G401.6 (cell line): ENCODE results near the gene KCNIP1.

ENCODE experiments used
- FAIRE-seq: peaks from 2 replicates; lab custom pipeline; 2012; peaks lifted over from hg19 to GRCh38; lab: Jason Lieb, UNC

The KCNIP1 gene

DNA sequence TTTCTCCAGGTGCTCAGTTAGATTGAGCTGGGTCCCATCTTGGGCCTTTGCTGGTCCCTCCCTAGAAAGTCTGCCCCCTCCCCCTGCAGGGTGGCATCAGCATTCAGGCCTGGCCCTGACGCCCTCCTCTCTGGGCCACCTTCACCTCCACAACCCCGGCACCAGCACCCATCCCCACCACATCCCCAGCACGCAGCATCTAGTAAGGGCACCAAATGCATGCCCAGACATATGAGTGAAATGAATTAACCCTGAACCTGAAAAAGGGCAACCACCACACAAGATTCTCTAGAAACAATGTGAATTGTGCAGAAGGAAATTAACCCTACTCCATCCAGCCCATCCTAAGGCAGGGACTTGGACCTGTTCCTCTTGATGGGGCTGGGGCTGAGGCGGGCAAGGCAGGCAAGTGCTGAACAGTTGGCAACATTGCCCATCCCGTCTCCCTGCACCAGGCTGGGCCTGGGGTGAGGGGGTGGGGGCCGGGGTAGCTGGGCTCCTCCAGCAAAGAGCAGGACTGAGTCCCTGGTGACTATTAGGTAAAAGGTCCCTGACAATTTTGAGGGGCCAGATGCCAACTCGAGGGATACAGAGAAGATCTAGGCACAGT lies 125.9 kb downstream of the KCNIP1 start:
- no peak for FAIRE-seq

DNA sequence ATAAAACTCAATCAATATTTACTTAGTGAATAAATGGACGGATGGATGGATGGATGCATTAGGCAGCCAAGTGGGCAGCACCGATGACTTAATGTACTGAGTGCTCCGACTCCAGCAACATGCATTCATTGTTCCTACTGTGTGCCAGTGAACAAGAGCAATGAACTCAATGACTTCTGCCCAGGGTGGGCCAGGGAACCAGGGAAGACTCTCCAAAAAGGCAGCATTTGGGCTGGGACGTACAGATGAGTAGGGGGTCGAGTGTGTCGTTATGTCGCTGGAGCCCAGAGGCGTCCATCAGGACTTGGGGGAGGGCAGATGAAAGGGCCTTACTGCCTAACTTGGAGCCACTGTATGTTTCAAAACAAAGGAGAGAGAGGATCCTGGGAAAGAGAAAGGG lies 126.4 kb downstream of the KCNIP1 start:
- FAIRE-seq, result no peak

DNA sequence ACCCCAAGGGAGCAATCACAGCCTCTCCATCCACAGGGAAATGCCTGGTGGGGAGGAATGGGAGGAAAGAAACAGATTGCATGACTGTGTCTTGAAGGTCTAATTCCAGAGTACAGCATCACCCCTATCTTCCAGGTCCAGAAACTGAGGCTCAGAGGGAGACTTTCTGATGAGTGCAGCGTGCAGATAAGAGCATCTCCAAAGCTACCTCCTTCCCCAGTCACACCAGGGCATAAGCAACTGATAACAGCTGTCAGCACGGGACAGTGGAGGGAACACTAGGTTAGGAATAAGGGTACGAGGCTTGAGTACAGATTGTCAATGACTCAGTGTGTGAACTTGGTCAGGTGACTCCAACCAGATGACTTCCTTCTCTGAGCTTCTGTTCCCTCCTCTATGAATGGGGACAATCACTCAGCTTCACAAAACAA lies 126.9 kb downstream of the KCNIP1 start:
- FAIRE-seq, result no peak

DNA sequence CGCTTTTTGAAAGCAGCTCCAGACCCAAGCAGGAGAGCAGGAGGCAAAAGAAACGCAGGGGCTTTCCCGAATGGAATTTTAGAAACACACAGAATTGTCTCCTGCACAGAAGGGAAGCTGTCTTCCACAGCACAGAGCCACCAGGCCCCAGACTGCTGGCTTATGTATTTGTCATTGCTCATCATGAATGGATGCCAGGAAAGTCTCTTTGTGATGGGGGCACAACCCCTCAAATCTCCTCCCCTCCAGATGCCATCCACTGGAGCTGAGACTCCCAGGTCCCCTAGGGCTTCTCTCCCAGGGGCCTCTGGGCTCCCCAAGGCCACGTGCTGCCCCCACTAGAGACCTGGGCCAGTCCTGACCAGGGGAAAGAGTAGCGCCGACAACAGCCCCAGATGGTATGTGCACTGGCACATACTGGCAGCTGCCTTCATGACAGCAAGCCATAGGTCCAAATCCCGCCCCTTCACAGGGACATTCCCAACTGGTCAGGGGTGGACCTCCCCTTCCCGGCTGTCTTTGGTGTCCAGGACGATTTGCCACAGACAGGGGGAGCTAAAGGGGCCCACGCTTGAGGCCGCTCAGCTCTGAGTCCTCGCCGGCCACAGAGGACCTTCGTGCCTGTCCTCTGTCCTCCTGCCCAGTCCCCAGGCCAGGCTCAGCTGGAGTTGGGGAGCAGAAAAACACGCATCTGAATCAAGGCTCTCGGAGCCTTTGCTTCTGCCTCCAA lies 127.8 kb downstream of the KCNIP1 start:
- FAIRE-seq, result no peak

DNA sequence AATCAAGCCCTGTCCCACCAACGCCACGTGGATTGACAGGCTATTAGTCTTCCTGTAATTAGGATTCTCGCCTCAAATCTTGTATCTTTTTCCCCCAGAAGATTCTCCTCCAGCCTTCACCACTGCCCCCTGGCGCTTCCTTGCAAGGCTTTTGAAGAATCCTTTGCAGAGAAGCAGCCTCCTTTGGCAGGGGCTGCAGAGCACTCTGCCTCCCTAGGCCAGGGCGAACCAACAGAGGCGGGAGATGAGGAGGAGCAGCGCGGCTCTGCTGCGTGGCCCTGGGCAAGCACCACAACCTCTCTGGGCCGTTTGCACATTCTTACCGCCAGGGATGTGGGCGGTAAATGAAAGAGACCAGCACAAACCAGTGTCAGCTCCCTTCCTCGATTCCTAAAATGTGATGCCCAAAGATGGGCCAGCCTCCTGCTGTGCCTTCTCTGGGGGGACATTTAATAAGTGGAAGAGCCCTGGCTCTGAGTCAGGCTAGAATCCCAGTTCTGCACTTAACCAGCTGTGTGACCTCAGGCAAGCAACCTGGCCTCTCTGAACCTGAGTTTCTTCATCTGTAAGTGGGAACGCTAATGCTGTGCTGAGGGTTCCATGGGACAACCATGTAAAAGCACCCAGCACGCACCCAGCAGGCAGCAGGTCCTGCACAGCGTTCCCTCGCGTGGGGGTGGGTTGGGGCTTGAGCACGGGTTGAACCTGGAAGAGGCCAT lies 128.6 kb downstream of the KCNIP1 start:
- no peak for FAIRE-seq

DNA sequence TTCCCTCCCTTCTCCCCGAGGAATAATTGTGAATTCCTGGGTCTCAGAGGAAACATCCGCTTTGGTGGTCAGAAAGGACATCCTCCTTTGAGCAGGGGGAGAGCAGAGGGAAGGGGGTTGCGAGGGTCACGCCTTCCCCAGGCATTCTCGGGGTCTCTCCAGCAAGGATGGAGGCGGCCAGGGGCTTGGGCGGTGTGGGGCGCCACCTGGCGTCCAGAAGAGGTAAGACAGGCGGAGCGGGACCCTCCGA lies 129.1 kb downstream of the KCNIP1 start:
- no peak for FAIRE-seq

DNA sequence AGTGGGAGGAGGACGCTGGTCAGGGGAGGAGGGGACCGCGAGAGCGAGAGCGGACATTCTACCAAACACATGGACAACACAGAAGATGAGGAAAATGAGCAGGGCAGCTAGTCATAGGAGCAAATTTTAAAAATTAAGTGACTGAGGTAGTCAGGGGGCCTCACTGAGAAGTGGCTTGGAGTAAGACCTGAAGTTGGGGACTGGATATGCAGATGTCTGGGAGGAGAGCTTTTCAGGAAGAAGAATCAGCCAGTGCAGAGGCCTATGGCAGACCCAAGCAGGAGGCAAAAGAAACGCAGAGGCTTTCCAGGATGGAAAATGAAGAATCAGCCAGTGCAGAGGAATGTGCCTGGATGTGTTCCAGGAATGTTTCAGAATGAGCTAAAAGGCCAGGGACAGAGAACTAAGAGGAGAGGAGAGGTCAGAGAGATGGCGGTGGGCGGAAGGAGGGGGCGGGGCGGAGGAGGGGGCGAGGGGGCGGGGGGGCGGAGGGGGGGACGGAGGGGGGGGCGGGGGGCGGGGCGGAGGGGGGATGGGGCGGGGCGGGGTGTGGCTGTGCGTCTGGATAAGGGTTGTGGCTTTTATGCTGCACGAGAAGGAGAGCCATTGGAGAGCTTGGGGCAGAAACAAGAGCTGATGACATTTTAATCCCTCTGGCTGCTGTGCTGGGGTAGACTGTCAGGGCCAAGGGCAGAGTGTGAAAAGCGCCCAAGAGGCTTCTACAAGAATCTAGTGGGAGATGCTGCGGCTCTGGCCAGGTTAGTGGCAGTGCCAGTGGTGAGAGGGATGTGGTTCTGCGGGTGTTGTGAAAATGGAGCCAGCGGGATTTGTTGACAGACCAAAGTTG lies 129.6 kb downstream of the KCNIP1 start:
- no peak for FAIRE-seq

DNA sequence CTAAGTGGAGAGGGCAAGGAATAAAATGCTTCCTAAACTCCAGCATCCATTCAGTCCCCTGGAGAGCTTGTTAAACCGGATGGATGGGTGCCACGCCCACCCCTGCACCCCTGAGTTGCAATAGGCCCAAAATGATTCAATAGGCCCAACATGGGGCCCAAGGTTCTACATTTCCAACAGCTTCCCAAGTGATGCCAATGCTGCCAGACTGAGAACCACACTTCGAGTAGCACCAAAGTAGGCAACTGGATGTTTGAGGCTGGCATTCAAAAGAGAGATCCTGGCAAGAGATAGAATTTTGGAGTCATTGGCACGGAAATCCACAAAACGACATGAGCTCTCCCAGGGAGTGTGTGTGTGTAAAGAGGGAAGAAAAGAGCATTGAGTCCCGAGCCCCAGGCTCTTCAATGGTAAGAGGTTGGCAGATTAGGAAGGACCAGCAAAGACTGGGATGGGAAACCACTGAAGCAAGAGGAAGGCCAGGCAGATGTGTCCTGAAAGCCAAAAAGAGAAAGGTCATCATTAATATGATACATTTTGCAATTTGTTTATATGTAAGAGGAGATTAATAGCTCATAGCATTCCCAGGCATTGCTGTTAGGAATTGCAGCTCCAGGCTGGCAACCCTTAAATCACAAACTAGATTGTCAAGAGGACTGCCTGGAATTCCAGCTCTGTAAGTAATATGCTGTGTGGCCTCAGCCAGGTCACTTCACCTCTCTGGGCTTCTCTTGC lies 130.6 kb downstream of the KCNIP1 start:
- no peak for FAIRE-seq

DNA sequence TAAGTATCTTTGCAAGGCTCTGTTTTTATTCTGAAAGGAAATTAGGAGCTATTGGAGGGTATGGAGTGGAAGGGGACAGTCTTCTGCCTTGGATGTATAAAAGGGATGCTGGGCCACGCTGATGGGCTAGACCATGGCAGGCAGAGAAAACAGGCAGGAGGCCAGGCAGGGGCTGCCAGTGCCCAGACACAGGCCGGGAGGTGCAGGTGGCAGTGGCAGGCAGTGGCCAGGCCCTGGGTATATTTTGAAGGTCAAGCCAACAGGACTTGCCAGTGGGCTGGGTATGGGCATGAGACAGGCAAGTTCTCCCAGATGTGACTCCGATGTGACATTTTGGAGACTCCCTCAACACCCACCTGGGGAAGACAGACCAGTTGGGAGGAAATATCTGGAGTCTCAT lies 131.9 kb downstream of the KCNIP1 start:
- FAIRE-seq, result no peak

DNA sequence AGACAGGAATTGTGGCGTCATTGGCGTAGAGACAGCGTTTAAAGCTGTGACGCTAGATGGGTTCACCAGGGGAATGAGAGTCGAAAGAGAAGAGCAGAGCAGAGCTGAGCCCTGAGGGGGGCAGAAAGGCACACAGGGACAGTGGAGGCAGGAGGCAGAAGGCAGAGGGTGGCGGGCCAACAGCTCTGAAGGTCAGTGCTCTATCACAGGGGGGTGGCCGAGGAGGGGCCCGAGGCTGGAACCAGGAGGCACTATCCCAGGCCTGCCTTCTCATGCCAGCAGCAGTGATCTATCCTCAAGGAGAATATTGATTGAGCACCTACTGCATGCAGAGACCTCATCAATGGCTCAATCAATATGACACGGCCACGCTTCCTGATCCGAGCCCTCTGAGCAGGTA lies 132.4 kb downstream of the KCNIP1 start:
- FAIRE-seq, result no peak

DNA sequence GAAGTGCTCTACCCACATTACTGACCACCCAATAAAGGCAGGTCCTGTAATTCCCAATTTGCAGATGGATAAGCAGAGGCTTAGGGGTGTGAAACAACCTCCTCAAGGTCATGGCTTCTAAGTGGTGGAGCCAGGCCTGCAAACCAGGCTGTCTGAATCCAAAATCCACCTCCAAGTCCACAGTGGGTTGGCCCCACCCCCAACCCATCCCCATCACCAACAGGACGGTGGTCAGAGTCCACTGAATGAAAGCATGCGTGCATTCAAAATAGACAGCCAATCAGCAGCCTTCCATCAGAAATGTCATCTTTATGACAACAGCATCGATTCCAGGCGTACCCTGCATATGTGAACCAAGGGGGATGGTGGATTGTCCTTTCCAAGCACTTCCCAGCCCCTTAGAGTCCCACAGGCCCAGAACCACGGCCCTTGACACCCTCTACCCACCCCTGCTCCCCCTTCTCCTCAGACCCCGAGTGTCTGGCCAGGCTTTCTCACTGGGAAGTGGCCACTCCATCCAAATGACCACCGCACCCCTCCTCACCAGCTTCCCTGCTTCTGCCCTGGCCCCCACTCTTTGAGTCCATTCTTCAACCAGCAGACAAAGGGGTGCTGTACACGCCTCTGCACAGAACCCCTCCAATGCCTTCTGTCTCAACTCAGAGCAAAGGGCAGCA lies 133.1 kb downstream of the KCNIP1 start:
- no peak for FAIRE-seq

DNA sequence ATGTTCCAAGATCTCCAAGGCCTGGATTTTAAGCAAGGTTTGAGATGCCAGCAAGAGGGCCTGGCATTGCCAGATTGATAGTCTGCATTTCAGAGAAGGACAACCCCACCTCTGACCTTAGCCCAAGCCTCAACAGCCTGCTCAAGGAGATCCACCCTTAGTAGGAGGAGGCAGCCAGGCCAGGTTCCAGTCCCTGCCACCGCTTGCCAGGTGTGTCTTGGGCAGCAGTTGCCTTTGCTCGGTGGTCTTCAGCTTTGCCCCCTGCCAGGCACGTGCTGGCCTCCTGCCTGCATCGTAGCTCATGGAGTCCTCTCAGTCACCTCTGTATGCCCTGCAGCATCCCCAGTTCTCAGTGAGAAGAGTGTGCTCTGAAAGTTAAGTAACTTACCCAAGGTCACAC lies 134.2 kb downstream of the KCNIP1 start:
- no peak for FAIRE-seq

DNA sequence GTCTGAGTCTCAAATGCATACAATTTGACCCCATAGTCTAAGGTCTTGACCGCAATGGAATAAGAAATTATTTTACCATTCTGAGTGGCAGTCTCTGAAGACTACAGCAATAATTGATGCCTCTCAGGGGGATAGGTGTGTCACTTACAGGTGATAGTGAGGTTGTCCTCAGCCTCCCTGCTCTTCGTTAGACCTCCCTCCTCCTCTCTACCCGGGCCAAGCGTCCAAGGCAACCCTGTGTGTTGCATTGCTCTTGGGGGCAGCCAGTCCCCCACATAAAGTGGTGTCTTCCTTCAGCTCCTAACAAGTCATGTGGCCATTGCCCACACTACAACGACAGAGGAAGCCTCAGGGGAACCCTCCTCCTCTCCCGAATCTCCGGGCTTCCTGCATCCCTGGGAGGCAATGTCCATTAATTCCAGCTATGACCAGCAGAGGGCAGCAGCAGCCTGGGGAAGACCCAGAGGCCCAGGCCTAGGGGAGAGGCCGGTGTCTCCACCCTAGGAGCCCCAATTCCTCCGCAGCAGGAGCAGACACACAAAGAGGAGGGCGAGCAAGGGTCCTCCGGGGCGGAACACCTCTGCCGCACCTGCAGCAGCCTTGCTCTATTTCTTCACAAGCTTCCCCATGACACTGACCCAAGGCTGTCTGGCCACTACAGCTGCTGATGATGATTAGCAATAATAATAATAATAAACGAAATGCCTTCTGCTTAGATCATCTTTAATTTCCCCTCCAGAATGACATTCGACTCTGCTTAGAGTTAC lies 134.8 kb downstream of the KCNIP1 start:
- no peak for FAIRE-seq

DNA sequence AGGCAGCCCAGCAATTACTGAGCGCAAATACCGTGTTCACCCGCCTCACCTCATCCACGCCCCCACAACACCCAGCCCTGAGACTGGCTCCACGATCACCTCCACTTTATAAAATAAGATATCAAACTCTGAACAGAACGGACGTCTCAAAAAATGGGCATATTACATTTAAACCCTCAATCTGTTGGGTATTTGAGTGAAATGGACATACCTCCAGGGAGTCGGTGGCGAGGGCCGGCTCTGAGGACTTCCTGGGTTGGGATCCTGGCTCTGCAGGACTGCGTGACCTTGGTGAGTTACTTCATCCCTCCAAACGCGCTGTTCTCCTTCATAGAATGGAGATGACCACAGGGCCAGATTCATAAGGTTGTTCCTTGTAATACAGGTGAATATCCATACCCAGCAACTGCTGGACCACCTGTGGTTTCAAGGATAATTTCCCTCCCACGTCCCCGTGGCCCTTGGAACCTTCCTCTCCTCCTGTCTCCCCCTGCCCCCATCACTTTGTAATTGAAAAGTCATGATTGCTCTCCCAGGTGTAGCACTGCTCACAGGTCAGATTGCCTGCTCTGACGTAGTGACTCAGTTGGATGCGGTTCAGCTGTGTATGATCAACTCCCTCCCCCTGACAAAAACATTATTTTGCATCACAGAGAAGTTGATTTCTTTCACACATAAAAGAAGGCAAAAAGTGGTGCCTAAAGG lies 135.6 kb downstream of the KCNIP1 start:
- FAIRE-seq, result no peak

DNA sequence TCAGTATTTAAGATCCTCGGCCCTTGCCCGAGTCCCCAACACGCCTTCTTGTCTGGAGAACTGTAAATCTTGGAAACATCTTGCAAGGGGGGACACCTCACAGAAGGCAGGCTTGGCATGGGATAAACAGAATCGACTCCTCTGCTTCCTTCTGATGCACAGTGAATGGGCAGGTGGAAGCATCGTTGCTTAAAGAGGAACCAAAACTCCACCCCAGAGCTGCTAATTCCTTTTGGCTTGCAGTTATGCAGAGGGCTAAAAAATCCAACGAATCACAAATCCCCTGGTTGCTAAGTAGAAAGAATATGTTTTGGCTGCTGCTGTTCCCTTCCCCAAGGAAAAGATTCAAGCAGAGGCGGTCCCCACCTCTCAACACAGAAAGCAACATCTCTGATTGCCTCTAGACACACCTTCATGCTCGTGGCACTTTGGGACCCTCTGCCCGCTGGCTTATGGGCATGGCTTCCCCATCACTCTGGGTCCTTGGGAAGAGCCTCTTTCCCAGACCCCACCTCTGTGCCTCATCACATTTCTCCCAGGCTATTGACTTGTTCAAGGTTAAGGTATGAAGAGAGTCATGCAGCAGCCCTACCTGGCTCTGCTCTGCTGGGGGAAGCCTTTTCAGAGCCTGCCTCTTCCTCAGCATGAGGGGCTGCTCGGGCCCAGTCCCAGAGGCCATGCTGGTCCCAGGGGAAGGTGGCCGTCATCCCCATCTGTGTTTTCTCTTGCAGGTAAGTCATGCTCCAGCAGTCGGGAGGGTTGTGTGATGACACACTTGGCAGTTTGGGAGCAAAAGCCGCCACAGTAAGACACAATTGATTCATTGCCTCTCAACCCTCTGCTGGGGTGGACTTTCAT lies 137.1 kb downstream of the KCNIP1 start:
- FAIRE-seq, result no peak

DNA sequence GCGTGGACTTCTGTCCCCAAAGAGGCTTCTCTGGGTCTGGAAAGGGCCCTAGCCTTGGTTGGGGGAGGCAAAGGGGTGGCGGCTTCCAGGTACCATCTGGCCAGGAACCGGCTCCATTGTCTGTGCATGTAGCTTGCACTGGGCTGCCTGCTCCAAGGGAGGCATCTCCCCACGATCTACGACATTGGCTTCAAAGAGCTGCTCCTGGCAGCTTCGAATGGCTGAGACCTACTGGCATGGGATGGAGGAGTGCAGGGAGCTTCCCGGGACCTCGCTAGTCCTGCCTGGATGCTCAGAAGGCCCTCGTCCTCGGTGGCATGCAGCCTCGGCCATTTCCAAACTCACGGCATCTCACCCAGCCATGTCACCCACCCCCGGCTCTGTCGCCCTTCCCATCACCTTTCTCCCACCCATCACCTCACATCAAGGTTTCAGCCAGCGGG lies 137.8 kb downstream of the KCNIP1 start:
- no peak for FAIRE-seq

DNA sequence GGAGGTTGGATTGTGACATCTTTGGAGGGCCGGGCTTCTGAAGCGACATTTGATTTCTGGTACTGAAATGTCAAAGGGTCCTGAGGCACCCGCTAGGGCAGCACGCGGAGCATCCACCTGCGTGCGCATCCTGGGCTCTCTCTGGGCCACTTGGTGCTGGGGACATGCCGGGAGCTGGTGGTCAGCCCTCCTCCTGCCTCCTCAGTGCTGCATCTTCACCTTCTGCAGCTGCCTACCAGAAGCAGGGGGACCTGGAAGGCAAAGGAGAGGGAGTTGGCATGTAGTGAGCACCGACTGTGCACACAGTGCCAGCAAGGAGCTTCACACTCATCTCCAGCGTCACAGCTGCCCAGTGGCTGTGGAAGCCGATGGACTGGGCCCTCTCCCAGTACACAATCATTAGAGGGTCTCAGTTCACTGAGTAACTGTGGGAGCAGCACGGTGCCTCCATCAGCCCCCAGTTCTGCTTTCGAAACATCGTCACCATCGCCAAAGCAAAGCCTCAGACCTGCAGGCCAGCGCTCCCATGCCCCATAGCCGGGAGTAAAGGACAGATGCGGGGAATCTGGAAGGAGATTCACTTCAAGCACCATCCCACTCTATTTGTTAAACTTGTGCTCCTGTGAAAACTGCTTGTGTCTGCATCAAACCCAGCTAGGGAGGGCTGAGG lies 138.4 kb downstream of the KCNIP1 start:
- FAIRE-seq, result no peak

DNA sequence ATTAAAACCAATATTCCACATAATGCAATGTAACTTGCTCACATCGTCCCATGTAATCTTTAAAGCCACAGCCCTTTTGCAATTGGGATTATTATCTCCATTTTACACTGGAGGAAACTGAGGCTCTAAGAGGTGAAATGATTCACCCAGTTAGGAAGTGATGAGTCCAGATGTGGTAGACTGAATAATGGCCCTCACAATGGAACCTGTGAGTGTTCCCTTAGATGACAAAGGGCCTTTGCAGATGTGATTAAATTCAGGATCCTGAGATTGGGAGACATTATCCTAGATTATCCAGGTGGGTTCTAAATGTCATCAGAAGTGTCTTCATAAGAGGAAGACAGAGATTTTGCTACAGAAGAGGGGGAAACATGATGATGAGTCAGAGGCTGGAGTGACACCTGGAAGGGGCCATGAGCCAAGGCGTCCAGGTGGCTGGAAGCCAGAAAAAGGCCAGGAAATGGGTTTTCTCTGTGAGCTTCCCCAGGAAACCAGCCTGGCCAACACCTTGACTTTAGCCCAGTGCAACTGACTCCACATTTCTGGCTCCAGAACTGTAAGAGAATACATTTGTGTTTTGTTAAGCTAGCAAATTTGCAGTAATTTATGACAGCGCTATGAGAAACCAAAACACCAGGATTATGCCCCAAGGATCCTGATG lies 139.1 kb downstream of the KCNIP1 start:
- FAIRE-seq, result no peak
